ENCODE results near the gene ROR1.

Gene ROR1

GRCh38 chr1:63982201-63982600, 208.4 kb downstream of the ROR1 start:
- Histone ChIP-seq H3F3A (ENCODE audit: insufficient read depth, low read length) (no peaks in the 10 kb centered on the region), H3K9ac (ENCODE audit: low read length) (no peak overlapping the region), H2AFZ (ENCODE audit: low read length) (no peak overlapping the region), H3K27me3 (replicated peaks; ENCODE audit: insufficient read depth, low read length) (no peaks in the 10 kb centered on the region), H3K4me3 (ENCODE audit: low read length) (no peak overlapping the region), H3K36me3 (replicated peaks; ENCODE audit: insufficient read depth, low read length) (no peaks in the 10 kb centered on the region), H3K9me3 (replicated peaks; ENCODE audit: insufficient read depth, low read length) (no peaks in the 10 kb centered on the region), H3K4me2 (ENCODE audit: low read depth, low read length) (no peak overlapping the region), H3K9me2 (replicated peaks; ENCODE audit: insufficient read depth, low read length) (no peaks in the 10 kb centered on the region), H3K79me2 (ENCODE audit: low read length) (no peaks in the 10 kb centered on the region), H3K4me1 (ENCODE audit: low read length) (no peaks in the 10 kb centered on the region), H3K27ac (ENCODE audit: low read length) (no peak overlapping the region), H4K20me1 (ENCODE audit: insufficient read depth, low read length) (no peaks in the 10 kb centered on the region)
- TF ChIP-seq EZH2 (optimal IDR thresholded peaks at IDR 0.05; ENCODE audit: low read depth, low read length) (no peak), EZH2phosphoT487 (IDR thresholded peaks at IDR 0.05; ENCODE audit: low read length) (no peak), CTCF (IDR thresholded peaks at IDR 0.05; ENCODE audit: low read length) (no peak)
- no peak for DNase-seq

GRCh38 chr1:63983391-63984256, 209.8 kb downstream of the ROR1 start:
- Histone ChIP-seq H3K9me2 (replicated peaks; ENCODE audit: insufficient read depth, low read length) (no peaks in the 10 kb centered on the region), H3F3A (ENCODE audit: insufficient read depth, low read length) (no peaks in the 10 kb centered on the region), H2AFZ (ENCODE audit: low read length) (no peak overlapping the region), H3K9me3 (replicated peaks; ENCODE audit: insufficient read depth, low read length) (no peaks in the 10 kb centered on the region), H3K79me2 (ENCODE audit: low read length) (no peaks in the 10 kb centered on the region), H3K4me3 (ENCODE audit: low read length) (no peak overlapping the region), H3K27me3 (replicated peaks; ENCODE audit: insufficient read depth, low read length) (no peaks in the 10 kb centered on the region), H3K4me1 (ENCODE audit: low read length) (no peaks in the 10 kb centered on the region), H3K27ac (ENCODE audit: low read length) (no peak overlapping the region), H3K36me3 (replicated peaks; ENCODE audit: insufficient read depth, low read length) (no peaks in the 10 kb centered on the region), H4K20me1 (ENCODE audit: insufficient read depth, low read length) (no peaks in the 10 kb centered on the region), H3K9ac (ENCODE audit: low read length) (no peak overlapping the region), H3K4me2 (ENCODE audit: low read depth, low read length) (no peak overlapping the region)
- TF ChIP-seq EZH2 (optimal IDR thresholded peaks at IDR 0.05; ENCODE audit: low read depth, low read length) (no peak), EZH2phosphoT487 (IDR thresholded peaks at IDR 0.05; ENCODE audit: low read length) (no peak), CTCF (IDR thresholded peaks at IDR 0.05; ENCODE audit: low read length) (no peak)
- no peak for DNase-seq

- no peaks in the 10 kb centered on the region for H3K4me1 ChIP-seq (ENCODE audit: low read length)
- H3F3A ChIP-seq (ENCODE audit: insufficient read depth, low read length): no peaks in the 10 kb centered on the region
- no peak overlapping the region for H2AFZ ChIP-seq (ENCODE audit: low read length)
- H3K9me3 ChIP-seq (replicated peaks; ENCODE audit: insufficient read depth, low read length): no peaks in the 10 kb centered on the region
- H3K9ac ChIP-seq (ENCODE audit: low read length): no peak overlapping the region
- H3K36me3 ChIP-seq (replicated peaks; ENCODE audit: insufficient read depth, low read length): no peaks in the 10 kb centered on the region
- no peak for TF ChIP-seq EZH2phosphoT487 (IDR thresholded peaks at IDR 0.05; ENCODE audit: low read length)
- no peak for TF ChIP-seq EZH2 (optimal IDR thresholded peaks at IDR 0.05; ENCODE audit: low read depth, low read length)
- no peak for TF ChIP-seq CTCF (IDR thresholded peaks at IDR 0.05; ENCODE audit: low read length)
- H3K4me3 ChIP-seq (ENCODE audit: low read length): no peak overlapping the region
- no peak overlapping the region for H3K4me2 ChIP-seq (ENCODE audit: low read depth, low read length)
- no peaks in the 10 kb centered on the region for H4K20me1 ChIP-seq (ENCODE audit: insufficient read depth, low read length)
- no peaks in the 10 kb centered on the region for H3K79me2 ChIP-seq (ENCODE audit: low read length)
- H3K27ac ChIP-seq (ENCODE audit: low read length): no peak overlapping the region
- no peak for DNase-seq
- no peaks in the 10 kb centered on the region for H3K27me3 ChIP-seq (replicated peaks; ENCODE audit: insufficient read depth, low read length)
- no peaks in the 10 kb centered on the region for H3K9me2 ChIP-seq (replicated peaks; ENCODE audit: insufficient read depth, low read length)
These were observed 210.6 kb downstream of the ROR1 start for GRCh38 chr1:63984257-63984929.
